MM.1S (cell line): ENCODE measurements around the gene GPER1.

Experiments used
- DNase-seq: peaks from one replicate; pipeline ENCODE4 v3.0.0-alpha.2; 2015
- H2AFZ ChIP-seq: fragments of 300-600 bp; sonication (generic); 2 replicates; pipeline ENCODE4 v1.6.0; 2016; ENCODE audit warnings: antibody characterized with exemption, low read length
- H3F3A ChIP-seq: fragments of 300-600 bp; sonication (generic); 2 replicates; pipeline ENCODE4 v1.6.1; 2016; ENCODE audit warnings: mild to moderate bottlenecking, antibody characterized with exemption, low read length, moderate library complexity, mixed read lengths; ENCODE audit not compliant: insufficient read depth
- H3K27ac ChIP-seq: fragments of 300-600 bp; sonication (generic); 2 replicates; pipeline ENCODE4 v1.5.1; 2016; ENCODE audit warnings: mild to moderate bottlenecking, low read length
- H3K27me3 ChIP-seq: fragments of 300-600 bp; sonication (generic); replicated peaks from 2 replicates; pipeline ENCODE4 v1.6.0; 2016; ENCODE audit warnings: low read length; ENCODE audit not compliant: insufficient read depth
- H3K36me3 ChIP-seq: fragments of 300-600 bp; sonication (generic); replicated peaks from 2 replicates; pipeline ENCODE4 v1.6.1; 2016; ENCODE audit warnings: mild to moderate bottlenecking, low read length, mixed read lengths; ENCODE audit not compliant: insufficient read depth
- H3K4me1 ChIP-seq: fragments of 300-600 bp; sonication (generic); 2 replicates; pipeline ENCODE4 v1.6.1; 2016; ENCODE audit warnings: low read length, mixed read lengths
- H3K4me2 ChIP-seq: fragments of 300-600 bp; sonication (generic); 2 replicates; pipeline ENCODE4 v1.6.0; 2016; ENCODE audit warnings: low read depth, low read length
- H3K4me3 ChIP-seq: fragments of 300-600 bp; sonication (generic); 2 replicates; pipeline ENCODE4 v1.5.1; 2016; ENCODE audit warnings: low read length, mixed read lengths
- H3K79me2 ChIP-seq: fragments of 300-600 bp; sonication (generic); 2 replicates; pipeline ENCODE4 v1.6.1; 2016; ENCODE audit warnings: mixed run types, low read length, mixed read lengths
- H3K9ac ChIP-seq: fragments of 300-600 bp; sonication (generic); 2 replicates; pipeline ENCODE4 v1.6.1; 2016; ENCODE audit warnings: low read length, mixed read lengths
- H3K9me2 ChIP-seq: fragments of 300-600 bp; sonication (generic); replicated peaks from 2 replicates; pipeline ENCODE4 v1.6.1; 2016; ENCODE audit warnings: mild to moderate bottlenecking, low read length, mixed read lengths; ENCODE audit not compliant: insufficient read depth
- H3K9me3 ChIP-seq: fragments of 300-600 bp; sonication (generic); replicated peaks from 2 replicates; pipeline ENCODE4 v1.6.1; 2016; ENCODE audit warnings: mild to moderate bottlenecking, low read length, mixed read lengths; ENCODE audit not compliant: insufficient read depth
- H4K20me1 ChIP-seq: fragments of 300-600 bp; sonication (generic); 2 replicates; pipeline ENCODE4 v1.6.1; 2016; ENCODE audit warnings: mild to moderate bottlenecking, low read length, moderate library complexity, mixed read lengths; ENCODE audit not compliant: insufficient read depth
- EZH2 ChIP-seq: fragments of 300-600 bp; sonication (generic); optimal IDR thresholded peaks from 2 replicates; pipeline ENCODE3; 2017; ENCODE audit warnings: low read depth, mild to moderate bottlenecking, antibody characterized with exemption, low read length, mixed read lengths
- EZH2phosphoT487 ChIP-seq: fragments of 300-600 bp; sonication (generic); IDR thresholded peaks from 2 replicates; pipeline ENCODE4 v1.6.1; 2018; ENCODE audit warnings: antibody characterized with exemption, low read length
- TF ChIP-seq, protein P1 (sequence below): fragments of 300-600 bp; sonication (generic); IDR thresholded peaks from 2 replicates; pipeline ENCODE4 v1.5.1; 2016; ENCODE audit warnings: antibody characterized with exemption, low read length, mixed read lengths

GPER1 gene

DNA sequence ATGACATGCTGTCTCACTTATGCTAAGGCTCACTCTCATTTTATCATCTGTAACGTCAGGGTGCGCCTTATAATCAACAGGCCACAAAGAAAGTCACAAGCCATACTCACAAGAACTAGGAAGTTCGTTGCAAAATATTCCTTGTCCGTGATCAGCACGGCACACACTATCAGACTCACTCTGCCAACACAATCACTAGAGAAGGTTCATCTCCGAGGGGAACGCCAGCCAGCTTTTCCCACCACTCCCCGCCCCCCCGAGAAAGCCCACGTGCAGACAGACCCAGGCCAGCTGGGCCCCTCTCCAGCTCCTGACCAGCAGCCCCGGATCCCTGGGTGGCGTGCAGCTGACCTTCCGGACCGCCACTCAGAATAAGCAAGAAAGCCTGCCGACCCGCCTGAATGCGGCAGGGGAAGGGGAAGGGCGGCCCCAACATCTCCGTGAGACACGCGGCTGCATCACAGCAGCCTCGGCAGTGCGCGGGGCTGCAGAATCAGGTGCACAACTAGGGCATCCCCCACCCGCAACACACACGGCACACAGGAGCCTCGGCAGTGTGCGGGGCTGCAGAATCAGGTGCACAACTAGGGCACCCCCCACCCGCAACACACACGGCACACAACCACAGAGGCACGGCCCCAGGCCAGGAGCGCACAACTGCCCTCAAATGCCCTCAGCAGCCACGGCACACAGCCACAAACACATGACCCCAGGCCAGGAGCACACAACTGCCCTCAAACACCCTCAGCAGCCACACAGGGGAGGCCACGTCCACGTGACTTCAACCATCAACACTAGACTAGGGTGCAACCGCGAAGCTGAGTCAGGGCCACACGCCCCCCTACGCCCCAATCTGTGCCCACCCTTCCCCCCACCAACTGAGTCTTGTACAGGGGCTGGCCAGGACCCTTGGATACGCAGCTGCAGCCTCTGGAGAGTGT, 46.1 kb upstream of the GPER1 start:
- no peaks in the 10 kb centered on the region for H3K27me3 ChIP-seq
- H4K20me1 ChIP-seq = no peaks in the 10 kb centered on the region
- no peaks in the 10 kb centered on the region for H3K9me3 ChIP-seq
- H3K4me1 ChIP-seq = peaks cover 15% of the 10 kb centered on the region; the same call in 1 of the 2 replicates
- H3K4me3 ChIP-seq = no peak overlapping the region
- no peak overlapping the region for H3K4me2 ChIP-seq
- H3K9ac ChIP-seq = no peak overlapping the region
- no peaks in the 10 kb centered on the region; the same call in 1 of the 2 replicates for H3K79me2 ChIP-seq
- TF ChIP-seq EZH2phosphoT487 (no peak), EZH2 (no peak)
- TF ChIP-seq, protein P1, sequence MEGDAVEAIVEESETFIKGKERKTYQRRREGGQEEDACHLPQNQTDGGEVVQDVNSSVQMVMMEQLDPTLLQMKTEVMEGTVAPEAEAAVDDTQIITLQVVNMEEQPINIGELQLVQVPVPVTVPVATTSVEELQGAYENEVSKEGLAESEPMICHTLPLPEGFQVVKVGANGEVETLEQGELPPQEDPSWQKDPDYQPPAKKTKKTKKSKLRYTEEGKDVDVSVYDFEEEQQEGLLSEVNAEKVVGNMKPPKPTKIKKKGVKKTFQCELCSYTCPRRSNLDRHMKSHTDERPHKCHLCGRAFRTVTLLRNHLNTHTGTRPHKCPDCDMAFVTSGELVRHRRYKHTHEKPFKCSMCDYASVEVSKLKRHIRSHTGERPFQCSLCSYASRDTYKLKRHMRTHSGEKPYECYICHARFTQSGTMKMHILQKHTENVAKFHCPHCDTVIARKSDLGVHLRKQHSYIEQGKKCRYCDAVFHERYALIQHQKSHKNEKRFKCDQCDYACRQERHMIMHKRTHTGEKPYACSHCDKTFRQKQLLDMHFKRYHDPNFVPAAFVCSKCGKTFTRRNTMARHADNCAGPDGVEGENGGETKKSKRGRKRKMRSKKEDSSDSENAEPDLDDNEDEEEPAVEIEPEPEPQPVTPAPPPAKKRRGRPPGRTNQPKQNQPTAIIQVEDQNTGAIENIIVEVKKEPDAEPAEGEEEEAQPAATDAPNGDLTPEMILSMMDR = no peak
- H3K27ac ChIP-seq = no peak overlapping the region
- no peaks in the 10 kb centered on the region for H3K36me3 ChIP-seq
- no peaks in the 10 kb centered on the region for H3K9me2 ChIP-seq
- H3F3A ChIP-seq = peaks cover 11% of the 10 kb centered on the region
- DNase-seq = no peak
- H2AFZ ChIP-seq = no peak overlapping the region

DNA sequence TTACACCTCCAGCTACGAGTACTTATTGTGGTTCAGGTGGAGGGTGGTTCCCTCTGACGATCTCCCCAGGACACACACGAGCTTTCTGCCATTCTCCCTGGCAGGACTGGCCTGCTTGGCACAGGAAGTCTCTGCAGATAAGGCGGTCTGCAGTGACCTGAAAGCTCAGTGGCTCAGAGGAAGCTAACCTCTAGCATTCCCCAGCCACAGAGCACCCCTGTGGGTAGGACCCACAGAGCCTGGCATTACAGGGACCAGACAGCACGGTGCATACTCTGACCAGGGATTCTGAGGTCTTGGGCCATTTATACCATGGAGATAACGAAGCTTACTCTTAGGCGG, 45.5 kb upstream of the GPER1 start:
- Histone ChIP-seq H3K9ac (no peak overlapping the region), H3K9me2 (no peaks in the 10 kb centered on the region), H3K79me2 (no peaks in the 10 kb centered on the region; the same call in 1 of the 2 replicates), H3F3A (peaks cover 11% of the 10 kb centered on the region), H3K27ac (no peak overlapping the region), H3K36me3 (no peaks in the 10 kb centered on the region), H3K27me3 (no peaks in the 10 kb centered on the region), H3K4me2 (no peak overlapping the region), H3K9me3 (no peaks in the 10 kb centered on the region), H4K20me1 (no peaks in the 10 kb centered on the region), H3K4me1 (peaks cover 15% of the 10 kb centered on the region; the same call in 1 of the 2 replicates), H3K4me3 (no peak overlapping the region), H2AFZ (no peak overlapping the region)
- no peak for DNase-seq
- TF ChIP-seq EZH2phosphoT487 (no peak), EZH2 (no peak)
- TF ChIP-seq, protein P1 = no peak

DNA sequence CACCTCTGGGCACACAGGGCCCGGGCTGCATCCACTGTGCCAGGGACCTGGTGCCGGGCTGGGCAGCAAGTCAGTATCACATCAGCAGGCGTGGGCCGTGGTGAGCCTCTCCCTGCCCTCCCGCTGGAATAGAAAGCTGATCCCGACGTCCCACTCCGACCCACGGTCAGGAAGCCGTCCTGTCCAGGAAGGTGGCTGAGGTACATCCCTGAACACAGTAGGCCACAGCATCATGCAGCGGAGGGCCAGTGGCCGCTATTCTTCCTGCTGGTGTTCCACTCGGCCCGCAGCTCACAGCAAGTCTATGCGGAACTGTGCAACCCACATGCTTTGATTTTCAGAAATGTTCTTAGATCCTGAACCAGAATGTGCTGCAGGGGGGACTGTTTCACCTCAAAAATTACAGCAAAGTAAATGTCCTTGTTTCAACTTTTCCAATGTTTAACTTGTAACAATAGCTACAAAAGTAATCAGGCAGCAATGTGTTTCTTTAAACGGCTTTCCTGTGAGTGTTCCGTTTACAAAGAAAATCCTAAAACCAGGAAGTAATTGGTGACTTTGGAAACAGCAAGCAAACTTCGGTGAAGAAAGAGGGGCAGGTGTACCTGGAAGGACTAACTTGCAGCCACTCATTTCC, 44.2 kb upstream of the GPER1 start:
- H2AFZ ChIP-seq = peak overlapping the region; percentile 84
- peak overlapping the region; percentile 77 for H3K27ac ChIP-seq
- no peak for DNase-seq
- no peak for TF ChIP-seq EZH2
- no peak for TF ChIP-seq EZH2phosphoT487
- TF ChIP-seq, protein P1 = no peak
- H3K27me3 ChIP-seq = no peaks in the 10 kb centered on the region
- H3K4me3 ChIP-seq = peak overlapping the region; percentile 62
- H3K9me3 ChIP-seq = no peaks in the 10 kb centered on the region
- H3K4me1 ChIP-seq = peaks cover 15% of the 10 kb centered on the region; the same call in 1 of the 2 replicates
- H3K4me2 ChIP-seq = peak overlapping the region; percentile 72; the same call in 1 of the 2 replicates
- H3K9ac ChIP-seq = peak overlapping the region; percentile 56; the same call in 1 of the 2 replicates
- no peaks in the 10 kb centered on the region; the same call in 1 of the 2 replicates for H3K79me2 ChIP-seq
- no peaks in the 10 kb centered on the region for H3K36me3 ChIP-seq
- H4K20me1 ChIP-seq = no peaks in the 10 kb centered on the region
- no peaks in the 10 kb centered on the region for H3K9me2 ChIP-seq
- H3F3A ChIP-seq = peaks cover 16% of the 10 kb centered on the region
